HG03039 (cell line): Measurements from ENCODE around the gene PIP4K2C.
"Not testable (repeated sequence)": the region's sequence is repeated elsewhere in the genome, so short reads cannot be mapped to it uniquely, and the experiment has no call there.

Source experiments
- ATAC-seq: cut with Tn5 transposase; IDR thresholded peaks from one replicate; pipeline ENCODE4 v1.9.1; 2021; ENCODE audit warnings: mild to moderate bottlenecking, moderate library complexity; ENCODE audit not compliant: unreplicated experiment

Gene PIP4K2C

DNA sequence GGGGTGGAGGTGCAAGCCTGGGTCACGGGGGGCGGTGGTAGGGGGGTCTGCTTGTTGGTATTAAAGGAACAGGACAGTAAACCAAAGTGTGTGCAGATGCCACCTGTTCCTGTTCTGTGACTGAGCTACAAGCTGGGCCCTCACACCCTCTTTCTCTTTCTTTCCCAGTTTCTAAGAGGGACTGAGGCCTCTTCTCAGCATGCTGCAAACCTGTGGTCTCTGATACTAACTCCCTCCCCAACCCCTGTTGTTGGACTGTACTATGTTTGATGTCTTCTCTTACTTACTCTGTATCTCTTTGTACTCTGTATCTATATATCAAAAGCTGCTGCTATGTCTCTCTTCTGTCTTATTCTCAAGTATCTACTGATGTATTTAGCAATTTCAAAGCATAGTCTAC is 6.9 kb upstream of the PIP4K2C start:
- ATAC-seq: no peak

DNA sequence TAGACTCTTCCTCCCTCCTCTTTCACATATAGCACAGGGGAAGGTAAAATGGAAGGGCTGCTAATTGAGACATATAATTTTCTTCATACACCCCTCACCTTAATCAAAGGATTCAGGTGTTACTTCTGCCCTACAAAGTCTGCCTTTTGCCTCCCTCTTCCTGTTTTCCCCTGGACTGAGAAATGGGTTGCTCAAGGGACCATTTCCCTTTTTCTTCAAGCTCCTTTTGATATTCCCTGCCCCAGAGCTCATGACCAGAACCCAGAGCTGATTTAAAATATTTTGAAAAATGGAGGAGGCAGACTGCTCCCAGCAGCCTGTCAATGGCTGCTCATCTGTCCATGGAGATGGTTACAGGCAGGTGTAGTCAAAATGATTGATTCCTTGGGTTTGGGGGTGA is 6.3 kb upstream of the PIP4K2C start:
- no peak for ATAC-seq

DNA sequence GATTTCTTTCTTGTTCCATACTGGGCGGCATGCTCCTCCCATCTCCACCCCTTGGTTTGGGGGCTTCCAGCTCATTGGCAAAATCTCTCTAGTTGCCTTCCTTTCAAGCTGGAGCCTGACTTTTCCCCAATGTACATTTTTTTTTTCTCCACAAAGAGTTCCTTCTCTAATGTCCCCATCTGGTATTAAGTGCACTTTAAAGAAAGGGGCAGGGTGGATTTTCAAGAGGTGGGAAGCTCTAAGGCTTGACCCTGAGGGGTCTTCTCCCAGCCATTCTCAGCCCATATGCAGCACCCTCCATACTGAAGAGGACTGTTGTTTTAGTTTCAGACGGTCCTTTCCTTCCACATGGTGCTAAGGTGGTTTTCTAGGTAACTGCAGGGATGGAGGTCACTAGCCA is 5.8 kb upstream of the PIP4K2C start:
- ATAC-seq: no peak

GRCh38 chr12:57586128-57586527 is 4.9 kb upstream of the PIP4K2C start:
- ATAC-seq: no peak

GRCh38 chr12:57586832-57587429 is 4.1 kb upstream of the PIP4K2C start:
- ATAC-seq: no peak

DNA sequence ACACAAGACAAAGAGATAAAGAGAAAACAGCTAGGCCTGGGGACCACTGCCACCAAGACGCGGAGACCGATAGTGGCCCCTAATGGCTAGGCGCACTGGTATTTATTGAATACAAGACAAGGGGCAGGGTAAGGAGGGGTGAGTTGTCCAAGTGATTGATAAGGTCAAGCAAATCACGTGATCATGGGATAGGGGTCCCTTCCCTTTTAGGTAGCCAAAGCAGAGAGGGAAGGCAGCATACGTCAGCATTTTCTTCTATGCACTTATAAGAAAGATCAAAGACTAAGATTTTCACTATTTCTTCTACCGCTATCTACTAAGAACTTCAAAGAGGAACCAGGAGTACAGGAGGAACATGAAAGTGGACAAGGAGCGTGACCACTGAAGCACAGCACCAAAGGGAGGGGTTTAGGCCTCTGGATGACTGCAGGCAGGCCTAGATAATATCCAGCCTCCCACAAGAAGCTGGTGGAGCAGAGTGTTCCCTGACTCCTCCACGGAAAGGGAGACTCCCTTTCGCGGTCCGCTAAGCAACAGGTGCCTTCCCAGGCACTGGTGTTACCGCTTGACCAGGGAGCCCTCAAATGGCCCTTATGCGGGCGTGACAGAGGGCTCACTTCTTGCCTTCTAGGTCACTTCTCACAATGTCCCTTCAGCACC is 1.9 kb upstream of the PIP4K2C start:
- ATAC-seq: not testable (repeated sequence)

- ATAC-seq: no peak
Measured at GRCh38 chr12:57590479-57590863, 521 bp upstream of the PIP4K2C start.

DNA sequence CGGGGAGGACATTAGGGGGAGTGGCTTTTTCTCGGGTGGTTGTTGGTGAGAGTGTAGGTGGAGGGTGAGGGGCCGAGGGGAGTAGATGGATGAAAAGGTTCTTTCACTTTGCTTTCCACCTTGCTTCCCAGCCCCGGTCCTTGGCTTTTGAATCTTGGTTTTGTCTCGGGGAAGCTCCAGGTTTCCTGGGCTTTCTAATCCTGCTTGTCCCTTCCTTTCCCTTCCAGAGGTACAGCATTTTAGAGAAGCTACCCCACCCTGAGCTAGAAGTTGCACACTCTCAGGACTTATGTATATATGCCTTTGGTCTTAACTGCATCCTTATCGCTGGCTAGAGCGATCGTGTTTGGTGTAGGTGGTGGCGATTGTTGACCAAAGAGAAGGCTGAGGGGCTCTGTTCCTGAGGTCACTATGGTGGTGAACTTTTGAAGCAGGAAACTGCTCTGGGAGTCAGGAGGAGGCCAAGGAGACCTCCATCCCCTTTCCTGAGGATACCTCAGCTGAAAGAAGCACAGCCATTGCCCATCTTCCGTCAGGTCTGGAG is 862 bp downstream of the PIP4K2C start:
- ATAC-seq: peak; percentile 12

DNA sequence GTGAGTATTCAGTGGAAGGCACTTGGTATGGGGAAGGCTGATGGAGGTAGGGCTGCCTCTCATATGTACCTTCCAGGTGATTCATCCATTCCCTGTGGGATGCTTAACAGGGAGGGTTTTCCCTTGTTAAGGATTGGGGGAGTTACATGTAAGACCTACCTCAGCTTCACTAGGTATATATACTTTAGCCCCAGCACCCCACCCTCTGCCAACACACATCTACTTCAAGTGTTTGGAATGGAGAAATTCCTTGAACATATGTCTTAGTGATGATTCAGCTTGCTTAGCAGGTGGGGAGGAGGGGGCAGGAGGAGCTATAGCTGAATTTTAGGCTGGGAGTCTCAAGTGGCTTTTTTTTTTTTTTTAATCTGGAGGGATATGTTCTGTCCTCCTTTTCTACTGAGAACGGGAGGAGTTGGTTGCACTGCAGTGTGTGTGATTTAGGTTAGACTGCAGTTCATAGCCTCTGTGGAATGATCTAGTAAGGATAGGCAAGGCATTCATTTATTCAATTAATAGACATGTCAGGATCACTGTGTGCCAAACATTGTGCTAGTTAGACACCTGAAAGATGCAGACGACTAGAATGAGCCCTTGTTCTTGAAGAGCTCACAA is 1.7 kb downstream of the PIP4K2C start:
- no peak for ATAC-seq

DNA sequence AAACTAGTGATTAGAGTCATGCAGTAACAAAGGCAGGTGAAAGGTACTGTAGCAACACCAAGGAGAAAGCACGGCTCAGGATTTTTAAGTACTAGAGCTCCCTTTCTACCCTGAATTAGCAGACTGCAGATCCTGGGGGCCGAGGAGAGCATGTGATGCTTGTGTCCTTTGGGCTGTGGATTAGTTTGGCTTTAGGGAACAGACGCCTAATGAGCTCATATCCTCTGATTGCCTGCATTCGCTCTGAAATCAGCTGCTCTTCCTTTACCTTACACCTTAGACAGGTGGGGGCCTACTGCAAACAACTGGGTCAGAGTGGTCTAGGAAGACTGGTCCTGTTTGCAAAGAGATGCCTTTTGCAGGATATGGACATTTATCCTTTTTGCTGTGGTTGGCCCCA is 2.2 kb downstream of the PIP4K2C start:
- no peak for ATAC-seq

- ATAC-seq: no peak
Measured at GRCh38 chr12:57600395-57600794, 9.4 kb downstream of the PIP4K2C start.

DNA sequence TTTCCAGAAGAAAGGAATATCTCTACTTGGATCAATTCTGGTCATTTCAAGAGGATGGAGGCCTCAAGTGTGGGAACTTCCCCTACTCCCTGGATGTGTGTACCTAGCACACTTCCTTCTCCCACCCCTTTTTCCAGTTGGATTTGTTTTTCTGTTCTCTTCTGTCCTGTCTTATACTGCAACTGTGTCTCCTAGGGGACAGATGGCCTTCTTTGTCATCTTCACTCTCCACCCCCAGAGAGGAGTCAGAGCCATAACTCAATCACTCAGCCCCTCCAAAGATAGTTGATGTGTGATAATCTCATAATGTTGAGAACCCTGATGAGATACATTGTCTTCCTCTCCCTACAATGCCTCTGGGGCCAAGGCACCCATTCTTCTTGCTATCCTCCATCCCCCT is 11.6 kb downstream of the PIP4K2C start:
- no peak for ATAC-seq

GRCh38 chr12:57603324-57603723 is 12.3 kb downstream of the PIP4K2C start:
- no peak for ATAC-seq

DNA sequence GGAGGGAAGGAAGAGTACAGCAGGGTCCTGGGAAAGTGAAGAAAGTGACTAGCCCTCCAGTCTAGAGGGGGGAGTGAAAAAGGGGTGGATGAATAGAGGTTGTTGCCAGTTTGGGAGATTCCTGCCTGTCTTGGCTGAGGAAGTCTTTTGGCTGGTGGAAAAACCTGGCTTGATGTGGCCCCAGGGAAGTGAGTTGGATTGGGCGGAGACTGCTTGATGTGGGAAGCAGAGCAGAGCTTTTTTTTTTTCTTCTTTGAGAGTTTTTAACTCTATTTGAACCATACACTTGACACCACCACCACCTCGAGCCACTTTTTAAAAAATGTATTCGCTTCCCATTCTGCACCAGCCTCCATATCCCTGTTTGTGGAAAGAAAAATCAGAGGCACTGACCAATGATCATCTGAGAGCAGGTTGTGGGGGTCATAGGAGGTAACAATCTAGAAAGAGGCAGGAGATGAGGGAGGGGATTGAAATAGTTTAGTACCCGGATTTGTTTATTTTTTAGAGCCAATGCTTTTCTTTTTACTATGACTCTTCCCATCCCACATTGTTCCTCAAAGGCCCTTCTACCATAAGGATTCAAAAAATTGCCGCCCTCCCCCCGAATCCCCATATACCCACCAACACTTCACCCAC is 12.9 kb downstream of the PIP4K2C start:
- no peak for ATAC-seq

- no peak for ATAC-seq
Measured at GRCh38 chr12:57604454-57604991, 13.5 kb downstream of the PIP4K2C start, which contains the start of gene DTX3. DTX3 (plus strand) TSS chr12:57604824; CDS start chr12:57606518, 1,694 bp downstream.

DNA sequence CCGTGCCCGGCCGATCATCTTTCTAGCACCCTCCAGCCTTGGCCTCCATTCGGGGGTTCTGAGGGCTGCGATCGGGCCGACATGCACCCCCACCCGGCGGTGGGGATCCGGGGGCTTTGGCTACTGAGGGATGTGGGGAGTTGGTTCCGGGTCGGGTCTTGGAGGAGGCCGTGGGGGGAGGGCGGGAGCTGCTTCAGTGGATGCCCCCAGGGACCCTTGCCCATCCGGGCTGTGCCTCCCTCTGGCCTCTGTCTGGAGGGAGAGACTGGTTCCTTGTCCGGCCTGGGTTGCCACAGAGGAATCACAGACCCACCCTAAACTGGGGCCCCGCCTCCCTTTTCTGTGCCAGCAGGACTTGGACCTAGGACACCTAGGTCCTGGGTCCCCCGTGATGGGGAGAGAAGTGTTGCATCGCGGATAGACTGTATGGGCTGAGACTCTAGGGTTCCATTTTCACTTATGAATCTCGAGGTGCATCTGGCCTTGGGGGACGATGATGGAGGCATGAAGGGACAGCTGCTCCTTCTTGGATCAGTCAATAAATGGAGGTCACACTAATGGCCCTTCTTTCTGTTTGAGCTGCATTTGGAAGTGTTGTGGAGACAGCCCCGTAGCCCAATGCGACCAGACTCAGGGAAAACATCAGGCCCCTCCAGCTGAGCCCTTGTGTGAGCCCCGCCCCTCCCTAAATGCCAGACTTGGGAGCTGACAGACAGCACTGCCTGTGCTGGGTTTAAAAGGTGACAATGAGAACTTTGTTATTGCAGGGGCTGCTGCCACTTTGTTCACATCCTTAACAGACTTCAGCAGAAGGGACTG is 14.2 kb downstream of the PIP4K2C start:
- no peak for ATAC-seq

DNA sequence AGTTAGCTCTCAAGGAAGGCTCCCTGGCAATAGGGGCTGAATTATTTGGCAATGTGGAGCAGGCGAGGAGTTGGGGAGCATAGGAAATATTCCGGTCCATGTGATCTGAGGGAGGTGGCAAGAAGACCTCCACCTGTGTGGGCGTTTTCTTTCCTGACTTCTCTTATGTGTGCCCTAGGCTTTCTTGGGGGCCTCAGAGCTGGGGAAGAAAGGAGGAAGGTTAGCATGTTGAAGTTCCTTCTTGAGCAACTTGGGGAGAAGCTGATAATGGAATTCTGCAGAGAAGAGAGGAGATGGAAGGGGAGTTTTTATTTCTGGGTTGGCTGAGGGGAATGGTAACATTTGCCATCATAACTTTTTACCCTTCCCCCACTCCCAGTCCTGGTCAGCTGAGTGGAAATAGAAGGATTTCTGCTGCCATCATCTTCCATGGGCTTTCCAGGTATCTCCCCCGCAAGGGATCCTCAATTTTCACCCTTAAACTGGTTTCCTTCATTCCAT is 14.9 kb downstream of the PIP4K2C start:
- ATAC-seq: no peak

GRCh38 chr12:57606399-57606798 is 15.4 kb downstream of the PIP4K2C start:
- no peak for ATAC-seq

DNA sequence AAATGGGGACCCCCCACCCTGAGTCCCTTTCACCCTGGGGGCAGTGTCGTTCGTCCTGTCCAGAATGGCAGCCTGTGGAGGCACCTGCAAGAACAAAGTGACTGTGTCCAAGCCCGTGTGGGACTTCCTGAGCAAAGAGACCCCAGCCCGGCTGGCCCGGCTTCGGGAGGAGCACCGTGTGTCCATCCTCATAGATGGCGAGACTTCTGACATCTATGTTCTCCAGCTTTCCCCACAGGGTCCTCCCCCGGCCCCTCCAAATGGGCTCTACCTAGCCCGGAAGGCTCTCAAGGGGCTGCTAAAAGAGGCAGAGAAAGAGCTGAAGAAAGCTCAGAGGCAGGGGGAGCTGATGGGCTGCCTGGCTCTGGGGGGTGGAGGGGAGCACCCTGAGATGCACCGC is 15.8 kb downstream of the PIP4K2C start:
- no peak for ATAC-seq

DNA sequence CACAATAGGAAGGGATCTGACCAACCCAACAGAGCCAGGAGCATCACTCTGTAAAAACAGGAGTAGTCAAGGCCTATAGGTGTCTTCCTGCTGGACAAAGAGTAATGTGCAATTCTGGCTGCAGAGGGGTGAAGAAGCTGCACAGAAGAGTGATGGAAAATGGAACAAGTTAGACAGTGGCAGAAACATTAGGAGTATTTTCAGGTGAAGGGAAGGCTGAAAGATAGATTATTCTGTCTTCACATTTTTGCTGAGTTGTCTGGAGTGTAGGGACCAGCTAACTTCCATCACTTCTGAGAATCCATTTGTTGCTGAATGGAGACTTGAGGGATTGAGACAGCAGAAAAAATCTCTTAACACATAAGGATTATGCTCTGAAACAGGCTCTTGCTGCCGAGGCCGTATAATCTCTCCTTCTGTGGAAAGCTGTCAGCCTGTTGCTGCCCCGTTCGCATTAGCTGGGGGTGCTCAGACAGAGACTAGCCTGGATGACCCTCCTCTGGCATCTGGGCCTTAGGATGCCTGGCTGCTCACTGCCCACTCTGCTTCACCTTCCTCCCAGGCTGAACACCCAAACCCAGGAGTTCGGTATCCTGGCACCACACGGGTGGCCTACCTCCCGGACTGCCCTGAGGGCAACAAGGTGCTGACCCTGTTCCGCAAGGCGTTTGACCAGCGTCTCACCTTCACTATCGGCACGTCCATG is 17.1 kb downstream of the PIP4K2C start:
- ATAC-seq: no peak
